HL-60 (cell line): ENCODE measurements around the gene SLC7A7.
"Not testable (repeated sequence)": the region's sequence is repeated elsewhere in the genome, so short reads cannot be mapped to it uniquely, and the experiment has no call there.

Experiments
- DNase-seq, 2 experiments: peaks; one replicate each; pipeline ENCODE4 v3.0.0-alpha.2; 2010 to 2020; ENCODE audit warnings: low read depth in 1 of 2, low spot score in 1 of 2
- H3K27ac ChIP-seq: fragments of 250-450 bp; sonication (Bioruptor Pico); replicated peaks from 2 replicates; pipeline ENCODE4 v1.5.1; 2020; ENCODE audit warnings: mild to moderate bottlenecking, moderate library complexity
- H3K27me3 ChIP-seq: fragments of 250-450 bp; sonication (Bioruptor Pico); 2 replicates; pipeline ENCODE4 v1.5.1; 2021; ENCODE audit warnings: mild to moderate bottlenecking, moderate library complexity; ENCODE audit not compliant: insufficient read depth, poor library complexity, severe bottlenecking
- H3K4me3 ChIP-seq: replicated peaks from 2 replicates; pipeline ENCODE4 v1.5.1; 2011; ENCODE audit warnings: mild to moderate bottlenecking, control low read depth, low read length; ENCODE audit not compliant: insufficient read depth
- CTCF ChIP-seq: IDR thresholded peaks from one replicate; pipeline ENCODE4 v1.5.1; 2011; ENCODE audit warnings: low read length, control low read depth, inconsistent platforms; ENCODE audit not compliant: insufficient read depth
- GABPA ChIP-seq: IDR thresholded peaks from 2 replicates; pipeline ENCODE4 v1.6.1; 2012; ENCODE audit warnings: low read depth
- POLR2AphosphoS5 ChIP-seq: IDR thresholded peaks from 2 replicates; pipeline ENCODE4 v1.6.1; 2012; ENCODE audit warnings: low read depth
- REST ChIP-seq: IDR thresholded peaks from 2 replicates; pipeline ENCODE4 v1.6.1; 2012; ENCODE audit warnings: low read depth; ENCODE audit not compliant: insufficient replicate concordance
- SPI1 ChIP-seq: IDR thresholded peaks from 2 replicates; pipeline ENCODE4 v1.6.1; 2012; ENCODE audit warnings: low read depth, mild to moderate bottlenecking, borderline replicate concordance

Gene SLC7A7

GRCh38 chr14:22778084-22778483 lies 37.2 kb downstream of the SLC7A7 start:
- Histone ChIP-seq H3K4me3 (no peak overlapping the region), H3K27ac (no peak overlapping the region), H3K27me3 (no peaks in the 10 kb centered on the region)
- no peak for DNase-seq
- no peak for TF ChIP-seq SPI1
- TF ChIP-seq CTCF, result no peak
- no peak for TF ChIP-seq REST

- H3K27me3 ChIP-seq, DNase-seq, H3K4me3 ChIP-seq, H3K27ac ChIP-seq: not testable (repeated sequence)
Observed at GRCh38 chr14:22776849-22777248, 38.4 kb downstream of the SLC7A7 start.

GRCh38 chr14:22776215-22776614 lies 39.0 kb downstream of the SLC7A7 start:
- no peak for DNase-seq
- H3K27me3 ChIP-seq, result no peaks in the 10 kb centered on the region
- TF ChIP-seq REST, result no peak
- no peak for TF ChIP-seq GABPA
- TF ChIP-seq POLR2AphosphoS5, result no peak
- no peak for TF ChIP-seq SPI1
- TF ChIP-seq CTCF, result no peak
- H3K27ac ChIP-seq, result no peak overlapping the region
- no peak overlapping the region for H3K4me3 ChIP-seq

GRCh38 chr14:22774011-22774706 lies 41.1 kb downstream of the SLC7A7 start:
- no peak overlapping the region for H3K4me3 ChIP-seq
- TF ChIP-seq GABPA, result no peak
- peak; percentile 14; the same call in 1 of the 2 replicates for TF ChIP-seq POLR2AphosphoS5
- no peak overlapping the region for H3K27ac ChIP-seq
- no peak for DNase-seq
- no peaks in the 10 kb centered on the region for H3K27me3 ChIP-seq
